B cell (primary cell): ENCODE results near the gene SCGB1D2.

Experiments used
- CTCF ChIP-seq: fragments of 200-600 bp; IDR thresholded peaks from one replicate; pipeline ENCODE4 v1.8.0; 2022; ENCODE audit warnings: antibody characterized with exemption, mild to moderate bottlenecking
- EZH2 ChIP-seq: IDR thresholded peaks from 2 replicates; pipeline ENCODE4 v1.6.1; 2012; ENCODE audit warnings: borderline replicate concordance, low read depth, mild to moderate bottlenecking, moderate library complexity, low read length; ENCODE audit not compliant: insufficient read depth, poor library complexity, severe bottlenecking

GRCh38 chr11:62236187-62236586 lies 5.9 kb upstream of the SCGB1D2 start:
- no peak for TF ChIP-seq CTCF
- no peak for TF ChIP-seq EZH2
